Stimulated activated CD8-positive, alpha-beta memory T cell treated with anti-CD3 and anti-CD28 coated beads, Interleukin-4, amount 100 ng/mL, for 48 hours (primary cell): ENCODE results near the gene LHFPL3.

Experiments
- DNase-seq: peaks from one replicate; pipeline ENCODE4 v3.0.0-alpha.2; 2020

LHFPL3 gene

DNA sequence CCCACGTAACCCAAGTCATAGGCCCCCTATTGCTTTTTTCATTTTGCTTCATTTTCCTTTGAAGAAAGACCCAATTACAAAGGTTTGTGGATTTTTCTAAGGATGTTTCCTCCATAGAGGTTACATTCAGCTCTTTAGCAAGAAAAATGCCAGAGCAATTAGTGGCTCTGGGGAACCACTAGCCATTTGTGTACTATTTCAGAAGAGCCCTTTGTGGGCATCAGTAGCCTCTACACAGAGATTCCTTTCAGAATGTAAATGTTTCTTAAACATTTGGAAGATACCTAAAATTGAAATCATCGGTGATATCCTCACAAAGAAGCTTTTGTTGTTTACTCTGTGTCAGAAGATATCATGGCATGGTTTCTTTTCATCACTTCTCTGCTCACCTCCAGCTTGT lies 394.6 kb downstream of the LHFPL3 start:
- no peak for DNase-seq

DNA sequence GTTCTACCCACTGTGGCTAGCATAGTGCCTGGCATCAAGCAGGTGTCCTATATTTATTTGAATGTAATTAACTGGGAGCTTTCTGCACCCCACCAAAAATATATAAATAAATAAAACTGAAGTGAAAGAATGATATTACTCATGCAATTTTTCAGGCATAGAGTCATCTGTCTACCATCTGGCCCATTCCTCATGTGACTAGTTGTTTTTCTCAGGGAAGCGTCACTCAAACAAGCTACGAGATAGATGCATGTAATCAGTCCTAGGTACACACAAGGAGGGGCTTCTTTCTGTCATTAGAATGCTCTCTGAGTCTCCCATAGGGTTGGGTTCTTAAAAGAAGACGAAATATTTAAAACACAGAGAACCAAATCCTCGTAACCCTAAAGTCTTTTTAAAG lies 430.1 kb downstream of the LHFPL3 start:
- DNase-seq = no peak

DNA sequence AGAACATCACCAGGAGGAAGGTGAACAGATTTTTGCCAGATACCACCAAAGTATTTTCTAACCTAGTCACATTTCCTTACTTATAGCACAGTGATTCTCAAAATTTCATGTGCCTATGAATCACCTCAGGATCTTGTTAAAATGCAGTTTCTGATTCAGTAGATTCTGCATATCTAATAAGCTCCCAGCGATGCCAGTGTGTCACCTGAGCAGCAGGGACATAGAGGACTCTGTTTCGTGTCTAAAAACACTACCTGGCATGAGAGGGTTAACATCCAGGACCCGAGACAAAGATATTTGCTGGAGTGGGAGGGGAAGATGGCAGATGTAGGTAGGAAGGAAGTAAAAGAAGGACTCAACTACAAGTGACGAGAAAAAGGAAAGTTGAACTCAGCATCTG lies 433.5 kb downstream of the LHFPL3 start:
- no peak for DNase-seq

DNA sequence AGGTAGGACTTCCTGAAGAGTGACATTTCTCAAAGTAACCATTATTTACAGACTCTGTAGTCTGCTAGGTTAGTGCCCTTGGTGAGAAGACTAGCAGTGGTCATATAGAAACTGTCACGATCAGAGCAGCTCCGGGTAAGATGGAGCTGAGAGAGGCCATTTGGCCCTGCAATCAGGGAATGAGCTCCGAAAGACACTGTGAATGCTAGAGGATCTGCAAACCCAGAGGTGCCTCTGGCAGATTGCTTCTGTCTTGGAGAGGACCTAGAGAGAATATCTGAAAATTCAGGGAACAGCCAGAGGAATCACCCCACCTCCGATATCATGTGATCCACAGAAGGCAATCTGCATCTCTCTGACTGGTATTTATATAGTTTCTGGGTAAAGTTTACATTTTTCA lies 438.7 kb downstream of the LHFPL3 start:
- no peak for DNase-seq

DNA sequence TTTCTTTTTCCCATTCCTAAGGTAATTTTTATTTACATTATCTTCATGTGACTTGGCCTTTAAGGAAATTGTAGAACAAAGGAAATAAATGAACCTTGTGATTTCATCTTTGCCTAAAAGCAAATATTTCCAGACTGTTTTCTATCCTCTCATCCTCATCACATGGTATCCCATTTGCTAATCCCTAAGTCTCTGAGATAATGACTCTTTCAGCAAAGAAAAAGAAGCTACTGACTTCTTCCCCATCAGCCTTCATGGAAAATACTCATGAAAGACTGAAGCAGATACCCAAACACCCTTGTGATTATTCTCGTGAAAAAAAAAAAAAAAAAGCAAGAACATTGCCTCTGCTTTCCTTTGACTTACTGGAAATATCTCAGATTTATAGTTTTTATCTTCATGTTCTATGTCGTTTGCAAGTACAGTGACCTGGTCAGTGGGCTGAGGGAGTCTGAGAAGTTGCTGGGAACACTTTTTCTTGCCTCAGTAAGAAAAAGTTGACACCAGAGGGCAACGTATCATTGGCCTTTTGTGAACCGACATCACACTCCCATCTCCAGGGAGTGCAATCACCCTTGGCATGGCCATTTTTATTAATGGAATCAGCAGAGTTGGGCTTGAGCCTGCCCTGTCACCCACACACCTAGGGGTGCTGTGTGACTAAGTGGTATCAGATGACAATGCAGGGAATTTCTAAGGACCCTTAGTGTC lies 439.6 kb downstream of the LHFPL3 start:
- DNase-seq = no peak

DNA sequence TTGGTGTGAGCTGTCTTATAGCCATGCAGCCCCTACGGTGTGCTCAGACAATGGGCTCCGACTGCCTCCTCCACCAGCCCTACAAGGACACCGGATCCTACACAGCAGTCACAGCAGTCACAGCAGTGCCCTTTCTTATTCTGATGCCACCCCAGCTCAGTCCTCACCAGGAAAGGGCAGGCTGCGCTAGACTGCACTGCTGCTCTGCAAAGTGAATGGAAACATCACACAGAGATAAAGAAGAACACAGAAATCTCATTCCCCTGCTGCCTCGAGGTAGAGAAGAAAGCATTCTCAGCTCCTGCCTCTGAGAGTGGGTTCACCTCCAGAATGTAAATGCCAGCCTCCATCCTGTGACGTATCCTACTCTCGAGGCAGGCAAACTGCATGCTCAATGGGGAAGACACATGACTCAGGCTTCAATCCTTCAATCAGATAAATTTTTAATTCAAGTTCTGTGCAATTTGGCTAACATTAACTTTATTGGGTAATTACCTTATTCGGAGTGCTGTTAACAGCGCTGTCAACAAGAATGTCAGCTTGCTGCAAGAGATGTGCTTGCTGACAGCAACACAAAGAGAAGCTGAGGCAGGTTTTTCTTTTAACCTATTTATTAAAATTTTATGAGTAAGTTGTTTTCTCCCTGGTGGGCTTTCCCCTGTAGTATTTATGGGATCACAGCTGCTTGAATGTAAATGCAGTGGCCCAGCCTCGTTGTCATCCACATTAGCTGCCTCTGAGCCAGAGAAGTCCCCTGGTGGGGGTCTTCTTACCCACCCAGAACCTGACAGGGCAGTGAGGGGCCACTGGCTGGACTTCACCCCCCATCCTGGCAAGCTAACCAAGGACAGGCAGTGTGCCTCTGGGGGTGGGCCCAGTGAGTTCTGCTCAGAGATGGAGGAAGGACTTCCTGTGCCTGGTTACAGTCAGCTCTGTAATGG lies 444.3 kb downstream of the LHFPL3 start:
- no peak for DNase-seq

DNA sequence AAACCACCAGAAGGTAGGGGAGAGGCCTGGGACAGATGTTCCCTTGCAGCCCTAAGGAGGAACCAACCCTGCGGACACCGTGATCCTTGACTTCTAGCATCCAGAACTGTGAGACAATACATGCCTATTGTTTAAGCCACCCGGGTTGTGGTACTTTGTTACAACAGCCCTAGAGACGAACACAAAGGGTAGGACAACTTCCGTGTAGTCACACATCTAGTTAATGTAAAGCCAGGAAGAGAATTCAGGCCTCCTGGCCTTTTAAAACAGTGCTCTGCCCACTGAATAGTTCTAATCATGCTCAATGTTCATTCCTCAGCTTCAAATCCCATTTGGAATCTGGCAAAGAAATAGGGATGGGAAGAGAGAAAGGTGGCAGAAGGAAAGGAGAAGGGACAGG lies 445.4 kb downstream of the LHFPL3 start:
- DNase-seq = no peak

DNA sequence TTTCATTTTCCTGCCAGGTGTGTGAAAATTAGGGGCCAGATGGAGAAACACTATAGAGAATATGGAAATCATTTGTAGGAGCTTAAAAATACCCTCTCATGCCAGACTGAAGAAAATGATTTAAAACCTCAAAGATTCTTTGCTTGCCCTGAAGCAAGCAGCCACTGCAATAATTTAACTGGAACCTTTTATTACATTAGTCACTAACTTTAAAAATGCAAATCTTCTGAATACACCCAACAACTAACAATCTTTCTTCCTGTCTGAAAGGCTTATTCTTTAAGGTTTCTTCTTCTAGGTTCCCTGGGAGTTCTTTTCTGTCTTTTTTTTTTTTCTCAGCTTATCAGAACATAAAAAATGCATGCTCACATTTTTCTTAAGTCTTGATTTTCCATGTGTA lies 447.1 kb downstream of the LHFPL3 start:
- DNase-seq = no peak

DNA sequence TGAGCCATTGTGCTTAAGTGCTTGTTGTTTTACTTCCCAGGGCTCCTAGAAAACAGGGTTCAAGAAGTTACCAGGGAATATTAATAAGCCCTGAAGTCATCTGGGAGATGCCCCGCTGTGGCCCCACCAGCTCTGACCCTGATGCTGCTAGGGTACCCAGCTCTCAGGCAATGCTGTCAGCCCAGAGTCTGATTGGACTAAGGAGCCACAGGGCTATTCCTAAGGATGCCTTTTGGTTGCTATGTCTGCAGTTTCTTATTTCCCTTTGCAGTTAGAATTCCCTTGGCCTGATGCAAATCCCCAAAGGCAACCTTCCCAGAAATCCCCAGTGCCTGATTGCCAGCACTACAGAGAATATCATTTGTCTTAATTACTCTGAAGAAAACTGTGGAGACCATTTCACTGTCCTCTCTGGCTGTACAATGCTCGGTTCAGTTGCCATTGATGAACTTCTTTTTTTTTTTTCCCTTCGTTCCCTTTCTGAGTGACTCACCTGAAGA lies 448.9 kb downstream of the LHFPL3 start:
- DNase-seq = no peak

DNA sequence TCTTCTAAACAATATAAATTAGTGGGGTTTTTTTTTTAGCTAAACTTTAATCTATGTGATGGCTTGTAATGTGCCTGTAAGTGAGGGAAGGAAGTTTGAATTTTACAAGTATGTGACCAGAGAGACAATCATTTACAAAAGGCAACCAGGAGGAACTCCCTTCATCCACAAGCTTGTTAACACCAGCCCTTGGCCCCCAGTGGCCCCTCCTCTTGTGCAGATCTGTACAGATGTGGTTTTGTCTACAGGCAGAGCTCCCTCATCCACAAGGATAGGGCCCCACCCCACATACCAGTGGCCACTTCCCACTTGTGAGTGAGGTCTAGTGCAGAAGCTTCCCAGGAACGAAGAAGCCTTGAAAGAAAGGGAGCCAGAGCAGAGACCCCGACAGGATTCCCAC lies 451.5 kb downstream of the LHFPL3 start:
- no peak for DNase-seq

DNA sequence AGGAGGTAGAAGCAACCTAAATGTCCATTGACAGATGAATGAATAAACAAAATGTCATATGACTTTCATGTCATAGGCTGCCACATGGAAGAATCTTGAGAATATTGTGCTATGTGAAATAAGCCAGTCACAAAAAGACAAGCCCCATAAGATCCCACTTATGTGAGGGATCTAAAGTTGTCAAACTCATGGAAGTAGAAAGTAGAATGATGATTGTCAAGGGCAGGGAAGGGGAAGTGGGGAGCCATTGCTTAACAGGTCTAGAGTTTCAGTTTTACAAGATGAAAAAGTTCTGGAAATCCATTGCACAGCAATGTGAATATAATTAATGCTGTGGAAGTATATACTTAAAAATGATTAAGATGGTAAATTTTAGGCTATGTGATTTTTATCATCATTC lies 456.3 kb downstream of the LHFPL3 start:
- DNase-seq = no peak

DNA sequence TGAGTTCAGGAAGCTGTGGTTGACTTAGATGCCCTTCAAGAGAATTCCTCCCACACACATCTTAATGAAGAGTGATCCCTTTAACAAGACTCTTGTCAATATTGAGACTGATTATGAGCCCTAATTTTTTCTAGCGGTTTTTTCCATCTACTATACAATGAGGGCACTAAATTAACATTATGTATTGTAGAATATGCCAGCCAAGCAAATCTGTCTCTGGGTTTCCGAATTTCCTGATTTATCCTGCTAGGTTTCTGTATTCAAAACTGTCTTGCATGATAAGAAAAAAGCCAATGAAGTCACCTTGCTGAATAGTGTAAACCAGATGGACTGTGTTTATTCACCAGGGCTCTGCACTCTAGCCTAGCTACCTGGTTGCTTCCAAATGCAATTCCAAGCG lies 461.4 kb downstream of the LHFPL3 start:
- no peak for DNase-seq

DNA sequence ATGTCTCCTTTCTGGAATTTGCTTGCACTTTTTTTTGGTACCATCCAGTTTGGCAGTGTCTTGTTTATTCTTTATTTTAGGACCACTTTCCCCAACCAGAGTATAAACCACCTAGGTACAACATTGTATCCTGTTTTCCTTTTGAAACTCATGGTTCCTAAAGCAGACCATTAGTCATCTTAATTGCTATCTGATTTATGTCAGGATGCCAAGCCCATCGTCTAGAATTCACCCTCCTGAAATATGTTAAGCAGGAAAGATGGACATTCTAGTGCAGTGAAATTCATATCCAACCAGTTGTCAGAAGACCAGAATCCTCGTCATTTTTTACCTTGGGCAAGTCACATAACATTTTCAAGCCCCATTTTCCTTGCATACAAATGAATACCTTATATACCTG lies 462.0 kb downstream of the LHFPL3 start:
- DNase-seq = no peak

DNA sequence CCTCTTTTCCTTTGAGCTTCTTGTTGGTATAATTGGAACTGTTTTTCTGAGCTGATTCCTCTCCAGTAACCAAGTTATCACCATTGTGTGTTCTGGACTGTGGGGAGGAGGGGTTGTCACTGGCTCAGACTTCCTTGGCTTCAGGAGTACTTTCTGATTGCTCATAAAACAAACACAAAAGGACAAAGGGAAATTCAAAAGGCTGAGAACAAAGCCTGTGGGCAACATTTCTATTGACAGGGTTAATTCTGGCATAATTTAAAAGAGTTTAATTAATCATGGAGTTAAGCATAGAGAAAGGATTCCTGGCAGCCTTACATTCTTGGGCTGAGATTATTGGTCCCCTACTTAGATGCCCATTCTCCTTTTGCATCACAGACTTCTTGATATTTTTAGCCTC lies 462.7 kb downstream of the LHFPL3 start:
- no peak for DNase-seq

DNA sequence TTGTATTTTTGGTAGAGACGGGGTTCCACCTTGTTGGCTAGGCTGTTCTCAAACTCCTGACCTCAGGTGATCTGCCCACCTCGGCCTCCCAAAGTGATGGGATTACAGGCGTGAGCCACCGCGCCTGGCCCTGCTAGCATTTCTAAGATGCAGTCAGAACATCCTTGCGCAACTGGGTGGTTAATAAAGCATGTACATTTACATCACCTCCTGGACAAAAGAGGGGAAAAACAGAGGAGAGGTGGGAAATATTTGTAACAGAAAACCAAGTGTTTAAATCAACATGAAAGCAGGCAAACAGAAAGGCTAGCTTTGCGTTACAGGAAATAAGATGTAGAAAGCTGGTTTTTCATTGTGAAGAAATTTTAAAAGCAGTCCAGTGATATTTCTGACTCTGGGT lies 464.7 kb downstream of the LHFPL3 start:
- no peak for DNase-seq

DNA sequence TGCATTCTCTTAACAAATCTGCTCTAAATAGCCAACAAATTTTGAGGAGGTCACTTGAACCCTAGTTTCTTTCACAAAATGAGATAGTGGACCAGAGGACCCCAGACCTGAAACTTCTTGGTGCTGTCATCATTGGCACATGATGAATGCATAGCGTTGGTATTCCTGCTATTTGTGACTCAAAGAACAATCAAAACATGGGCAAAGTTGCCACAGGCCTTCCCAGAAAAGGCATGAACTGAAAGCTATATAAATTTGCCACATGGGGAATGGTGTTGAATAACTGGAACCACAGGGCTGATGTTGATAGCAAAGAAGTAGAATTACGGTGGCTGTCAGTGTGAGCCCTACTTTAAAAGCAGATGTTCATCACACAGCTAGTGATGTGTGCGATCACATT lies 465.8 kb downstream of the LHFPL3 start:
- no peak for DNase-seq

DNA sequence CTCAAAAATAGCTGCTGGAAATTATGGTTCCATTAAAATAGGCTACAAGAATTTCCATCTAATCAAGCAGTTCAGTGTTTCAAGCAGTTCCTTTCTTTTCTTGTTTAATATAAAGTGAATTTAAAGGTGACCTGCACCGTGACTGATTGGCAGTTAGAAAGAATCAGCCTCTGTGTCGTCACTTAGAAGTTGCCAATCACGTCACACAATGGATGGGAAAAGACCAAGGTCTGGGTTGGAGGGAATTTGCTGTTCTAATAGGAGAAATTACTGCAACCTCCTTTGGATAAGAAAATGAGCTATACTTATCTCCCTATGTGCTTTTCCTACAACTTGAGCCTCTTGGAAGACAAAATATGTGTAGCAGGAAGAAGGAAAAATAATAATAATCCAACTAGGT lies 466.2 kb downstream of the LHFPL3 start:
- DNase-seq = no peak

DNA sequence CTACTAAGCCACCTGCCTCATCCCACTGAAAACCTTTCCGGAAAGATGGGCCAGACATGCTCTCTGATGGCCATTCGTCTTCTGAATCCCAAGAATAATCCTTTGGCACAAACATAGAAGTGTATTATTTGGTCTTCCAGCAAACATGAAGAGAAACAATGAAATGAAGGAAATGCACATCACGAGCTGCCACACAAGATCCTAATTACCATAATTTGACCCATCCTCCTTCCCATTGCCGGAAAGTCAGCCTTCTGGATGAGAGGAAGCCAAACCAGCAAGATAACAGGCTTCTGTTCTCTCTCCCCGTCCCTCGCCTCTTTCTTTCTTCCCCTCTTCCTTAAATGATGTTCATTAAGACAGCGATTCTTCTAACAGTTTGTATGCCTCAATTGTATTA lies 466.7 kb downstream of the LHFPL3 start:
- DNase-seq = no peak

DNA sequence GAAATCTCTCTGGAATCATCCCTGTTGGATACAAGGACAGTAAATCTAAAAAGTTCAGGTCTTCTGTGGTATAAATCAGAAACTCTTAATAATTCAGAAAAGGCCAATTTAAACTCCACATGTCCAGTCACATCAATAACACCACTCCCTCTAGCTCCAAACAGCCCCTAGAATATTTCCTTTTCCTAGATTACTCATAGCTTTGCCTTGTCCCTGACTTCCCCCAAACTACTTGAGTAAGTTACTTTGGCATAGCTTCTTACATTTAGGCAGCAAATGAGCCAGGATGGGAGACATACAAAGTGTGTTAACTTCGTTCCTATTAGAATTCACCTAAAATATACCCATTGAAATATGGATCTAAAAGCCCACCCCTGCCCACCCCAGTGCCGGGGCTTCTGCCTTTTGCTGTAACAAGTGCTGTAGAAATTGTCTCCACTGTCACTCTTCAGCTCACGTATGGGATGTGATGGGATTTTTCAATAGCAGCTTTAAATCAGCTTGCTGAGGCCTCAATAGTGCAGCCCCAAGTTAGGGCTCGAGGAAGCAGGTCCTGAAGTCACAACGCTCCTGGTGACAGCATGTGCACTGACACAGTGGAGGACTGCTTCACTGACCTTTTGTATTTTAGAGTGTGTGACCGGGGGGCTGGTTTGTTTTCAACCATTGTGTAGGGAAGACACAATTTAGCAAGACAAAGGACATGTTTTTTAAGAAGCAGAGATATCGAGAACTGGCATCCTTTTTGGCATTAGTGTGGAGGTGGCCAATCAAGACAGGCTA lies 467.4 kb downstream of the LHFPL3 start:
- DNase-seq = no peak

DNA sequence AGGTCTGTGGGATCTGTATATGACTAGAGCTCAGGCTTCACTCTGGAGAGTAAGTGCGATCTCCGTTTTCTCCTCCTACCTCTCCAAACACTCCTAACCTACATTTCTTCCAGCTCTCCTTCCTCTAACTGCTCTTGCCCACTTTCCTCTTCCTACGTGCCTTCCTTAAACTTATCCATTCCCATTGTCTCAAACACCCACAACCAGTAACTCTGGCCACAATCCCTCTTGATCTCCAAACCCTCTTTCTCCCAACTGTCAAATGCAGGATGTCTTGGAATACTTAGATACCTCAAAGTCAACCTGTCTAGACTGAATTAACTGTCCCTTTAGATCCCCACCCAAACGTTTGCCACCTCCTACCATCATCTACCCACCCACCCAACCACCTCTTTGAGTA lies 471.9 kb downstream of the LHFPL3 start:
- no peak for DNase-seq

DNA sequence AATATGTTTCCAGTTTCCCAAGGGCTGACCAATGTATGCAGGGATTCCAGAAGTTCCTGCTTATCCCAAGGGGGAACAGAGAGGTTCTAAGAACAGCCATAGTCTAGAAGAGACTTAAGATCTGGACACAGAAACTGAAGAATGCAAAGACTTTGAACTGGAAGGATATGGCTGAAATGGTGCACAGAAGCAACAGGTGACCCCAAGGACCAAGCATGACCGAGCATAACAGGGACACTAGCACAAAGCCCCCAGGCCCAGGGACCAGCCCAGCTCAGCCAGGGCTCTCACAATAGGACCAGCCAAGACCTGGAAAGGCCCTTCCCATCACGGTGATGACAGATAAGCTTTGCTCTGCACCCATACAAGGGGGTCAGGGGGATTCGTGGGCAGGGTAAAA lies 472.6 kb downstream of the LHFPL3 start:
- DNase-seq = no peak

DNA sequence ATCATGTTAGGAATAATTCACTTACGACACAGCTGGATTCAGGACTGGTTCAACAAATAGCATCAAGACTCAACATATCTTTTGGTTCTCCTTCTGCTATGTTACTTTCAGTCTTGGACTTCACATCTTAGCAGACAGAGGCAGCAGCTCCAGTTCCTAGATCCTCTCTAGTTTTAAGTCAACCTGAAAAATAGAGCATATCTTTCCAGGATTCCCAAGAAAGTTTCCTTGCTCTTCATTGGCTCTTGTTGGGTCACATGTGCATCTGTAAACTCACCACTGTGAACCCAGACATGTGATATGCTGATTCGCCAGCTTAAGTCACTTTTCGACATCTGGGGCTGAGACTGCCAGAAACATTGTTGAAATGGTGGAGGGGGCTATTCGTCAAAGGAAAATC lies 475.5 kb downstream of the LHFPL3 start:
- no peak for DNase-seq

DNA sequence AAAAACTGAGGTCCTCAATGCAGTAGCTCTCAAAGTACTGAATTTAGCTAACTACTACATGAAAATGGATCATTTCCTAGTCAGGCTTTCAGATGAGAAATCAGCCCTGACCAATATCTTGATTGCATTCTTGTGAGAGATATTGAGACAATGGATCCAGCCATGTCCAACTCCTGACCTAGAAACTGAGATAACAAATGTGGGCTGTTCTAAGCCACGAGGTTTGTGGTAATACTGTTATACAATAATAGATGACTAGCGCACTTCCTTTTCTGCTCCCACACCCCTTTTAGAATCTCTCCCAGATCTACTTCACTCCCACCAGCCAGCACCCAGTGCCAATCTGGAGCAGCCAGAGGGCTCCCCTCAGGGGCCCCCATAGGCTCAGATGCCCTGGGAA lies 476.3 kb downstream of the LHFPL3 start:
- DNase-seq = no peak
